Cerebellar cortex (tissue), 1 donor: Measurements from ENCODE around the gene ADGRG1.
A peak's percentile ranks its signal among the peaks of the same experiment; 100 is the strongest.
"Not testable (repeated sequence)": the region's sequence is repeated elsewhere in the genome, so short reads cannot be mapped to it uniquely, and the experiment has no call there.

Source experiments
- DNase-seq: peaks from one replicate; pipeline ENCODE4 v3.0.0-alpha.2; 2015; ENCODE audit warnings: low spot score

Gene ADGRG1

DNA sequence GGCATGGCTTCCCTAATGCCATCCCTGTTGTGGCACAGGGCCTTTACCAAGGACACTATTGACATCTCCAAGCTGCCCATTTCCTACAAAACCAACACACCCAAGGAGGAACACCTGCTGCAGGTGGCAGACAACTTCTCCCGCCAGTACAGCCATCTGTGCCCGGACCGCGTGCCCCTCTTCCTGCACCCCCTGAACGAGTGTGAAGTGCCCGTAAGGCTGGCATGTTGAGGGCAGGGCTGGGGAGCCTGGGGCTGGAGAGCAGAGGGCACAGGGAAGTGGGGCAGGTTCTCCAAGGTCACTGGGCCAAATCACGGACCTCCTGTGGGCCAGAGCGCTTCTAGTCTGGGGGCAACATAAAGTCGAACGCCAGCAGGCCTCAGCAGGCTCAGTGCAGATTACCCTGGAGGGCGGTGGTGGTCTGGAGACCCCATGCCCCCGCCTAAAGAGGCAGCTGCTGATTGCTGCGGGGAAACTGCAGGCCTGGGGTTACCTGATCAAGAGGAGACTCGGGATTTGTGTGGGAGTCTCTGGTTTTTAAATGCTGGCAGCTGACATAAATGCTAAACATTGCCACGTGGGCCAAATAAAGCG is 70.5 kb downstream of the ADGRG1 start:
- no peak for DNase-seq

DNA sequence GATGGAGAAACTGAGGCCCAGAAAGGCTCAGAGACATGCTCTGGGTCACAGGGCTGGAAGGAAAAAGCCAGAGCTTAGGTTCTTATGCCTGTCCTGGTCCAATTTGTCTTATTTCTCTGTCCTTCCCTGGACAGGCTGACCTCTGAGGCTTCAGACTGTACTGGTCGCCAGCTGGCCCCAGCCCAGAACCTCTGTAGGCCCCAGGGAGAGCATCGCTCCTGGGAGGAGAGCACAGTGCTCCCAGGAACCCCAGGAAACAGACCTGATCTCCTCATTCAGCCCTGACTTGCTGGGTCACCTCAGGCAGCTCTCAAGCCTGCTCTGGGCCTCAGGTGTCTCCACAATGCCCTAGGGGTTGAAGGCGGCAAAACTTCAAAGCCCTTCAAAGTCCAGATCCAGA is 71.1 kb downstream of the ADGRG1 start:
- DNase-seq: no peak

DNA sequence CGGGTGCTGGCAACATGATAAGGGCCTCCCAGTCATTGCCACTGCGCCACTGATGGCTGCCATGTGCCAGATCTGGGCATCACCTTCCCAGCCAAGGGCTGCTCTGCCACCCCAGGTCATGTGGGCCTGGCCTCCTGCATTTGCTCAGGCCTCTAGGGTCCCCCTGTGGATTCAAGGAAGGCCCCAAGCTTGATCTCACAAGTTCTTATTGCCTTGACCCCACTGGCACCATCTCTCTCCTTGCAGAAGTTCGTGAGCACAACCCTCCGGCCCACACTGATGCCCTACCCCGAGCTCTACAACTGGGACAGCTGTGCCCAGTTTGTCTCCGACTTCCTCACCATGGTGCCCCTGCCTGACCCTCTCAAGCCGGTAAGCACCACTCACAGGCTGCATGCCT is 71.5 kb downstream of the ADGRG1 start:
- DNase-seq: no peak

DNA sequence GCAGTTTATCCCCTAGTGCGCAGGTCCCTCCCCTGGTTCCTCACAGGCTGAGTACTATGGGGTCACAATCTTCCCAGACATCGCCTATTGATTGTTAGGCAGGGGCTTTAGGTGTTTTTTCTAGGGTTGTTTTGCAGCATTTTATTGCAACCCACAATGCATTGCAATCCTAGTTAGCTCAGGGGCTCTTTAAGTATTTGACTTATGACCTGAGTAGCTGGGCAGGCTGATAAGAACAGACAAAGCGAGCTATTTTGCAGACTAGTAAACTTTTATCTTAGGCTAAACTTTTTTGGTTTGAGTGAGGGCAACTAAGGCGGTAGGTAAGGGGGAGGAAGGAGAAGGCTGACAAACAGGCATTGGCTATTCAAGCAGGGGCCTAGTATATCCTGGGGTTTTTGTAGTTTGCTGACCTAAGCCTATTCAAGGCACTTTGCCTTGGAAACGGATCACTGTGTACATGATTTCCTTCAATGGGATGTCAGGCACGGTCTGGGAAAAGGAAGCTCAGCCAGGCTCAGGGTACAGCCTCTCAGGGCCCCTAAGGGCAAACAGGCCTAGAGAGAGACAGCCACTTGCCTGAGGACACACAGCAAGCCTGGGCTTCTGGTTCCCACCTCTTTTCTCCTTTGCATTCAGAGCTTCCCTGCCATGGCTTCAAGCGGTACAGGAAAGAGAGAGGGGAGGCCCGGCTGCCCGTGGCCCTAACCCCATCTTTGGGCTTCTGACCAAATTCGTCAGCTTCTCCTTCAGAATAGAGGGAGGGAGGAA is 72.5 kb downstream of the ADGRG1 start:
- no peak for DNase-seq

DNA sequence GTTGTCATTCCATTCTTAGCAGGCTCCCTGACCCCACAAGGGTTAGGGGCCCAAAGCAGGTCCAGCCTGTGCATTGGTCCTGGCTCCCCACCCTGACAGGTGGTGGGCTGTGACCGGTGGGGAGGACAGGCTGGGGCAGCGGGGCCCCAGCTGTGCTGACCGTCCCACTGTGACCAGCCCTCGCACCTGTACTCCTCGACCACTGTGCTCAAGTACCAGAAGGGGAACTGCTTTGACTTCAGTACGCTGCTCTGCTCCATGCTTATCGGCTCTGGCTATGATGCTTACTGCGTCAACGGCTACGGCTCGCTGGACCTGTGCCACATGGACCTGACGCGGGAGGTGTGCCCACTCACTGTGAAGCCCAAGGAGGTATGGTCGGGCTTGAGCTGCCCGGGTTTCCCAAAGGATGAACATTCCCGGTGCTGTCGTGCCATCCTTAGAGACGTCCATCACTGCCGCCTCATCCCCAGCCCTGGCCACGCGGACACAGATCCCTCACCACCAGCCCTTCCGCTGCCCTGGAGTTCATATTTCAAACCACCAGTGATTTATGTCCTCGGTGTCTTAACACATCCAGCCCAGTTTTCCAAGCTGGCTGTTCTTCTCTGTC is 73.4 kb downstream of the ADGRG1 start:
- no peak for DNase-seq

DNA sequence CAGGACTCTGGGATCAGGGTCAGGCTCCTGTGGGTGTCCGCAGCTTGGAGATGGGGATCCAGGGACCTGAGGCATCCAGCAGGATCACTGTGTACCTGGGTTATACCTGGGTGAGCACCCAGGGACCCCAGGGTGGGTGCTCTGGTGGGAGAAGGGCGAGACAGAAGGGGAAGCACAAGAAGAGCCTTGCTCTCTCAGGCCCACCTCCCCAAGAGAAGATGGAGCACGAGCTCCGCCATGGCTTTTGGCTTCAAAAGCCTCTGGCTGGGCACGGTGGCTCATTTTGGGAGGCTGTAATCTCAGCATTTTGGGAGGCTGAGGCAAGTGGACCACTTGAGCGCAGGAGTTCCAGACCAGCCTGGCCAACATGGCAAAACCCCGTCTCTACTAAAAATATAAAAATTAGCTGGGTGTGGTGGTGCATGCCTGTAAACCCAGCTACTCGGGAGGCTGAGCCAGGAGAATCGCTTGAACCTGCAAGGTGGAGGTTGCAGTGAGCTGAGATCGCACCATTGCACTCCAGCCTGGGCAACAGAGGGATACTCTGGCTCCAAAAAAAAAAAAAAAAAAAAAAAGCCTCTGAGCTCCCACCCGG is 75.1 kb downstream of the ADGRG1 start:
- no peak for DNase-seq

DNA sequence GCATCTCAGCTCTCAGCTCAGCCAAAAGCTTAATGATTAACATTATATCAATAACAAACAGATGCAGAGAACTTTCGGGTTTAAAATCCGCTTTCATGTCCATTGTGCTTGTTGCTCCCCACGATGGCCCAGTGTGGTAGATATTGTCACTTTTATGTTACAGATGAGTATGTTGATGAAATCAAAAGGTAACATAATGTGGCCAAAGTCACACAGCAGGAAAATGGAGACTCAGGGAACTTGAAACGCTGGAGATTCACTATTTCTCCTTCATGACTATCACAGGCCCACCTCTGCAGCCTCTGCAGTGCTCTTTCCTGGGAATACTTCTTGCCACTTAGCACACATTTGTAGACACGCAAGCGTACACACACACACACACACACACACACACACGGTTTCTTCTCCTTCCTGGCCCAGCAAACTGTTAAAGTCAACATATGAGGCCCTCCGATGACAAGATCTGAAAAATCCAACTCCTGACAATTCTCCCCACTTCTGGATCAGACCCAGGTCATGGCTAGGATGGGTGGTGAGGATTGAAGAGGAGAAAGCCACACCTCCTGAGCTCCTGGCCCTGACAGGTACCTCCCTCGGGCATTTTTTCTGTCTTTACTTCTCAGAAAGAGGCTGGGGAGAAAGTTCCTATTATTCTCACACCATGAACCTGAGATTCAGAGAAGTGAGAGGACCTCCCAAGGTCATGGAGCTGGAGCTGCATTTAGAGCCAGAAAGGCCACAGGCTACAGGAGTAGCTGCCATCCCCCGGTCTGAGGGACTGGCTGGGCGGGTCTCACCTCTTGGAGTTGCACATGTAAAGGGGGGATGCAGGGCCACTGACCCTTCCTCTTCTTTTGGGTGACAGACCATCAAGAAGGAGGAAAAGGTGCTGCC is 75.8 kb downstream of the ADGRG1 start:
- DNase-seq: no peak

DNA sequence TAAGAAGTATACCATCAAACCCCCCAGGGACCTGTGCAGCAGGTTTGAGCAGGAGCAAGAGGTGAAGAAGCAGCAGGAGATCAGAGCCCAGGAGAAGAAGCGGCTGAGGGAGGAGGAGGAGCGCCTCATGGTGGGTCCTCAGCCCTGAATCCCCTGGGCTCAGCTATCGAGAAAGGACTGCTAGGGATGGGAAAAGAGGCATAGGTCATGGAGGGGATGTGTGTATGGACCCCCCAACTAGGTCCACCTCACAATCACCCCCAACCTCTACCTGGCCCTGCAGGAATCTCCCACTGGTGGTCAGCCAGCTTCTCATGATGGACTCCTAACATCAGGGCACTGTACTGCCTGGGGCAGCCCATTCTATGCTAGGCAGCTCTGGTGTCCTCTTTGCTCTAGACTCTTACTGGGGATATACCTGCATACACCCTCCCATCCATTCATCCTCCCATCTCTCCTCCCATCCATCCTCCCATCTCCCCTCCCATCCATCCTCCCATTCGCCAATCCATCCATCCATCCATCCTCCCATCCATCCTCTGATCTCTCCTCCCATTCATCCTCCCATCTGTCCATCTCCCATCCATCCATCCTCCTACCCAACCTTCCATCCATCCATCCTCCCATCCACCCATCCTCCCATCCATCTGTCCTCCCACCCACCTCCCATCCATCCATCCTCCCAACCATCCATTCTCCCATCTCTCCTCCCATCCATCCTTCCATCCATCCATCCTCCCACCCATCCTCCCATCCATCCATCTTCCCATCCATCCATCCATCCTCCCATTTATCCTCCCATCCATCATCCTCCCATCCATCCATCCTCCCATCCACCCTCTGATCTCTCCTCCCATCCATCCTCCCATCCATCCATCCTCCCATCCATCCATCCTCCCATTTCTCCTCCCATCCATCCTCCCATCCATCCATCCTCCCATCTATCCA is 76.7 kb downstream of the ADGRG1 start:
- DNase-seq: no peak

DNA sequence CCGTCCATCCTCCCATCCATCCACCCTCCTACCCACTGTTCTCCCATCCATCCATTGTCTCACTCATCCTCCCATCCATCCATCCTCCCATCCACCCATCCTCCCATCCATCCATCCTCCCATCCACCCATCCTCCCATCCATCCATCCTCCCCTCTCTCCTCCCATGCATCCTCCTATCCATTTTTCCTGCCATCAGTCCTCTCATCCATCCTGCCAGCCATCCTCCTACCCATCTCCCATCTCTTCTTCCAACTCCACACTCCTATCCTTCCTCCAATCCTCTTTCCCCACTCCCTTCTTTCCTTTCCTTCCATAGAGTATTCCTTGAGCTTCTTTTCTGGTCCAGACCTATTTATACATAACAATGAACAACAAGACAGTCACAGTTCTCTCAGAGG is 78.3 kb downstream of the ADGRG1 start:
- DNase-seq: no peak

DNA sequence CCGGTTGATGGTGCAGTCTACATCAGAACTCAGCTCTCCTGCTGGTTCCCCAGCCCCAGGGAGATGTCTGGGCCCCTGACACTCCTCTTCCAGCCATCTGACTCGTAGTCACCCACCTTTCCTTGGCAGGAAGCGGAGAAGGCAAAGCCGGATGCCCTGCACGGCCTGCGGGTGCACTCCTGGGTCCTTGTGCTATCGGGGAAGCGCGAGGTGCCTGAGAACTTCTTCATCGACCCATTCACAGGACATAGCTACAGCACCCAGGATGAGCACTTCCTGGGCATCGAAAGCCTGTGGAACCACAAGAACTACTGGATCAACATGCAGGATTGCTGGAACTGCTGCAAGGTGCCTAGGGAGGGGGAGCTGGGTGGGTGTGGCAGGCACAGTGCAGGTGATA is 78.9 kb downstream of the ADGRG1 start:
- DNase-seq: no peak

DNA sequence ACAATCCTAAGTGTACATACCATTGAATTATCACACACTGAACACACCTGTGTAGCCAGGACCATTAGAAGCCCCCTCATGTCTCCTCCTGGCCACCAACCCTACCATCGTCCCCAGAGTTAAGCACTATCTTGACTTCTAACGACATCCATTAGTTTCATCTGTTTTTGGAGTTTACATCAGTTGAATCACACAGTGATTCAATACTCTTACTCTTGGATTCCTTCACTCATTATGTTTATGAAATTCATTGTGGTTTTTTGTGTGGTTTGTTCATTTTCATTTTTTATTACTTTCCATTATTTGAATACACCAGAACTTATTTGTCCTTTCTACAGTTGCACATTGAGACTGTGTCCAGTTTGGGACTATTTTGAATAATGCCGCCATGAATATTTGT is 79.7 kb downstream of the ADGRG1 start:
- no peak for DNase-seq

DNA sequence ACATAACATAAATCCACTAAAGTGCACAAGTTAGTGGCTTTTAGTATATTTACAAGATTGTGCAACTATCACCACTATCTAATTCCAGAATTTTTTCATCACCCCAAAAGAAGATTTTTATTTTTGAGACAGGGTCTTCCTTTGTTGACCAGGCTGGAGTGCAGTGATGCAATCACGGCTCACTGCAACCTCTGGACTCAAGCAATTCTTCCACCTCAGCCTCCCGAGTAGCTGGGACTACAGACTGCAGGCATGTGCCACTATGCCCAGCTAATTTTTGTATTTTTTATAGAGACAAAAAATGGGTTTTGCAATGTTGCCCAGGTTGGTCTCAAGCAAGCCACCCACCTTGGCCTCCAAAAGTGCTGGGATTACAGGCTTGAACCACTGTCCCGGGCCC is 81.2 kb downstream of the ADGRG1 start:
- no peak for DNase-seq

DNA sequence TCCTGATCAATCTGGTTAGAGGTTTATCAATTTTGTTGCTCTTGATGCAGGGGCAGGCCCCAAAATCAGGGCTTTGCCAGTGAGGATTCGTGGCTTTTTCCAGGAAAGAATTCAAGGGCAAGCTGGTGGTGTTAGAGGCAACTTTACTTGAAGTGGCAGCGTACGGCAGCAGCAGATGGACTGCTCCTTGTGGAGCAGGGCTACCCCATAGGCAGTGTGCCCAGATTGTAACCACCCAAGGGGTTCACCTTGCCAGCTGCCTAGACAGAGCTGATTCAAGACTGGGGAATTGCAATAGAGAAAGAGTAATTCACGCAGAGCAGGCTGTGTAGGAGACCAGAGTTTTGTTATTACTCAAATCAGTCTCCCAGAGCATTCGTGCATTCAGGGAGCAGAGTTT is 82.9 kb downstream of the ADGRG1 start:
- peak; percentile 39 for DNase-seq

DNA sequence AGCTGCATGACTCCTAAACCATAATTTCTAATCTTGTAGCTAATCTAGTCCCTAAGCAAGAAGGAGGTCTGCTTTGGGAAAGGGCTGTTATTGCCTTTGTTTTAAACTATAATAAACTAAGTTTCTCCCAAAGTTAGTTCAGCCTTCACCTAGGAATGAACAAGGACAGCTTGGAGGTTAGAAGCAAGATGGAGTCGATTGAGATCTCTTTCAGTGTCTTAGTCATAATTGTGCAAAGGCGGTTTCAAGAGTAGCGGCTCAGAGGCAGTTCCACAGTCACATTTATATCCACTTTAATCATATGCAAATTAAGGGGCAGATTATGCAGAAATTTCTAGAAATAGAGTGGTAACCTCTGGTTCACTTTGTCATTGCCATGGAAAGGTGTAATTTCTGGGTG is 83.6 kb downstream of the ADGRG1 start:
- DNase-seq: no peak

DNA sequence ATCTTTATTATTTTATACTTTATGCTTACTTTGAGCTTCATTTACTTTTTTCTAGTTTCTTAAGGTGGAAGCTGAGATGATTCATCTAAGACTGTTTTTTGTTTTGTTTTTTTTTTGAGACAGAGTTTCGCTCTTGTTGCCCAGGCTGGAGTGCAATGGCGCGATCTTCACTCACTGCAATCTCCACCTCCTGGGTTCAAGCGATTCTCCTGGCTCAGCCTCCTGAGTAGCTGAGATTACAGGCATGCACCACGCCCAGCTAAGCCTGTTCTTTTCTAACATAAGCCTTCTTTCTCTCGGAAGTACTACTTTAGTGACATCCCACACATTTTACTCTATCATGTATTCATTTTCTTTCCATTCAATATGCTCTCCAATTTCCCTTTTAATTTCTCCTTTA is 84.1 kb downstream of the ADGRG1 start:
- DNase-seq: not testable (repeated sequence)

DNA sequence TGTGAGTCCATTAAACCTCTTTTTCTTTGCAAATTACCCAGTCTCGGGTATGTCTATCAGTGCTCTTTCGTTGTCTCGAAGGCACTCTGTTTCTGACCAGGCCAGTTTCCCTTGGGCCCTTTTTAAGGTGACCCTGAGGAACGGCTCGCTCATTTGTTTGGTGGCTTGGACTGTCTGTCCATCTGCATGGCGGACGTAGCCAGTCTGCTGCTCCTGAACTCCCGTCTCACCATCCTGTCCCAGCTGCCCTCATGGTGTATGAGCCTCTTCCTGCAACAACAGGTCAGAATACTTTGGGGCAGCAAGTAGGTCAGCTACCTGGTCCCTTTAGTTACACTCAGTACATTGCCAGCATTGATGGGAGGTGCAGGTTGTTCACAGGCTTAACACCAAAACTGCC is 85.2 kb downstream of the ADGRG1 start:
- no peak for DNase-seq

DNA sequence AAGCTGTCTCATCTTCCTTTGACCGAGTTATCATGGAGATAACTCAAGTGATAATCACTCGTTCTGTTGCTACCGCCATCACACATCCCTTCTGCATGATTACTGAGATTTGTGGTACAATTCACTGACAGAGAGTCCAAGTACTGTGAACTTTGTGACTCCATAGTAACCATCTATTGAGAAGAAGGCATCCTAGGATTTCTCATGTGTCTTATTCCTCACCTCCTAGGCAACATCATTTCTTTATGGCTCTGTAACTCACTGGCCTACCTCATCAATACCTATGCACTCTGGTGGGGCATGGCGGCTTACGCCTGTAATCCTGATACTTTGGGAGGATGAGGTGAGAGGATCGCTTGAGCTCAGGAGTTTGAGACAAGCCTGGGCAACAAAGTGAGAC is 85.6 kb downstream of the ADGRG1 start:
- DNase-seq: no peak
